Activated CD8-positive, alpha-beta T cell treated with anti-CD3 and anti-CD28 coated beads, Interleukin-2, amount 10 ng/mL, durations not matched to agents 7 days and 5 days (primary cell): ENCODE measurements around the gene KIAA0753. TPM values are rescaled to one million over a fixed set of nuclear protein-coding genes. Genes with fewer than 3 reads are reported as not detected.

Experiments
- ATAC-seq: fragments of 150-1000 bp; cut with Tn5 transposase; one replicate; pipeline ENCODE4 v1.10.0; 2021; ENCODE audit warnings: moderate library complexity
- CTCF ChIA-PET: fragments of 350-600 bp; sonication (Branson Sonifier 250); formaldehyde crosslinking; loops from one replicate; lab custom pipeline; 2021; ENCODE audit warnings: antibody characterized with exemption; lab: Charles Lee
- POLR2A ChIA-PET: fragments of 350-600 bp; sonication (Branson Sonifier 250); formaldehyde crosslinking; loops from one replicate; lab custom pipeline; 2021; ENCODE audit warnings: antibody characterized with exemption; lab: Charles Lee
- DNase-seq: peaks from one replicate; pipeline ENCODE4 v3.0.0-alpha.2; 2020
- H3K27ac Mint-ChIP-seq: one replicate; pipeline ENCODE4 v1.8.0; 2021; ENCODE audit warnings: mild to moderate bottlenecking, mixed read lengths
- H3K27me3 Mint-ChIP-seq: one replicate; pipeline ENCODE4 v1.8.0; 2021; ENCODE audit warnings: low read depth, mixed read lengths
- H3K36me3 Mint-ChIP-seq: one replicate; pipeline ENCODE4 v1.8.0; 2021; ENCODE audit warnings: low read depth, mixed read lengths
- H3K4me1 Mint-ChIP-seq: one replicate; pipeline ENCODE4 v1.8.0; 2021; ENCODE audit warnings: low read depth, mixed read lengths
- H3K4me3 Mint-ChIP-seq: one replicate; pipeline ENCODE4 v1.8.0; 2021; ENCODE audit warnings: mild to moderate bottlenecking, mixed read lengths
- H3K9me3 Mint-ChIP-seq: one replicate; pipeline ENCODE4 v1.8.0; 2022; ENCODE audit warnings: mixed read lengths; ENCODE audit not compliant: insufficient read depth
- total RNA-seq, 2 experiments: library from RNA; stranded (reverse); gene quantifications; one replicate each; pipeline ENCODE4 v1.2.3, GENCODE V29; 2021

KIAA0753 gene
- total RNA-seq, 2 experiments from 2014 or later, result 14.0 to 19.5 TPM

DNA sequence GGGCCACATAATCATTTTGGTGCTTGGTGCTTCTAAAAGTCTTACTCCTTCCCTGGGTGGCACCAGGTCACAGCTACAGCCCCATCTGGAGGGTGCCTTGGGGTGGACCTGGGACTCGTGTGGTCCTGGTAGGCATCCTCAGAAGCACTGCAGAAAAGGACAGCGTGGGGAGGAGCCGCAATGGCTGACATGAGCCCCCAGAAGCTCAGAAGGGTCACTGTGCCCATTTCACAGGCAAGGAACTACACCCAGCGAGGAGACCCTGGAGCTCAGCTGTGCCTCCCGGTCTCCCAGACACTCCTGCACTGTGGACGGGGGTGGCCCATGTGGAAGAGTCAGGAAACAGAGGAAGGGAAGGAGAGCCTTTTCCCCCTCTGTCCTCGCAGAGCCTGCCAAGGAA is 37.4 kb upstream of the KIAA0753 start:
- ATAC-seq (no peak), DNase-seq (no peak)
- no peak overlapping the region for H3K27ac Mint-ChIP-seq
- H3K27me3 Mint-ChIP-seq, result peaks cover 48% of the 10 kb centered on the region
- ChIA-PET CTCF (interaction anchor here (1.7 kb wide), 1 partner anchor 326 kb away, joined by 5 read pairs; no protein-coding TSS in a partner anchor), POLR2A (interaction anchor here (0.8 kb wide), 1 partner anchor 83 kb away, joined by 3 read pairs; no protein-coding TSS in a partner anchor)
- no peaks in the 10 kb centered on the region for H3K36me3 Mint-ChIP-seq
- peaks cover 14% of the 10 kb centered on the region for H3K4me1 Mint-ChIP-seq
- H3K9me3 Mint-ChIP-seq, result no peaks in the 10 kb centered on the region
- H3K4me3 Mint-ChIP-seq, result no peak overlapping the region

- DNase-seq, result peak; percentile 60
- ChIA-PET POLR2A (interaction anchor here (0.8 kb wide), 1 partner anchor 83 kb away, joined by 3 read pairs; no protein-coding TSS in a partner anchor), CTCF (interaction anchor here (1.7 to 2.2 kb wide), 2 partner anchors 10 to 327 kb away, joined by 5 read pairs; no protein-coding TSS in a partner anchor)
- H3K27me3 Mint-ChIP-seq, result peaks cover 45% of the 10 kb centered on the region
- H3K36me3 Mint-ChIP-seq, result no peaks in the 10 kb centered on the region
- H3K27ac Mint-ChIP-seq, result no peak overlapping the region
- H3K4me3 Mint-ChIP-seq, result no peak overlapping the region
- peaks cover 14% of the 10 kb centered on the region for H3K4me1 Mint-ChIP-seq
- ATAC-seq, result peak; percentile 71
- no peaks in the 10 kb centered on the region for H3K9me3 Mint-ChIP-seq
These were observed 36.8 kb upstream of the KIAA0753 start for GRCh38 chr17:6677158-6677831.

DNA sequence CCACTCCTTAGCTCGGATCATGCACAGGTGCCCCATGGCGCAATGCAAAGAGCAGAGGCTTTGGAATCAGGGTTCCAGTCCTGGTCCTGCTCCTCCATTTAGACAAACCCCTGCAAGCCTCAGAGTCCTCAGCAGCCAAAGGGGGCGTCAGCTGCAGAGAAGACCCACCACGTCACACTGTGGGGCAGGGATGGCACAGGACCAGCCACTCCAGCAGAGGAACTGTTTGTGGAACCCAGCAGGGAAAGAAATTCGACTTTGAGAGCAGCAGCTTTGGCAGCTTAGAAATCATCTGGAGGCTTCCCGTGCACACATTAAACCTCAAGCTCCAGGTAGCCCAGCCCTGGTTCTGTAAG is 36.3 kb upstream of the KIAA0753 start:
- Mint-ChIP-seq H3K27ac (no peak overlapping the region), H3K4me1 (peaks cover 14% of the 10 kb centered on the region), H3K27me3 (peaks cover 43% of the 10 kb centered on the region), H3K9me3 (no peaks in the 10 kb centered on the region), H3K36me3 (no peaks in the 10 kb centered on the region), H3K4me3 (no peak overlapping the region)
- POLR2A ChIA-PET, result no interaction called here
- ATAC-seq, result no peak
- DNase-seq, result no peak
- CTCF ChIA-PET, result interaction anchor here (1.7 to 2.2 kb wide), 2 partner anchors 10 to 327 kb away, joined by 5 read pairs; no protein-coding TSS in a partner anchor

- Mint-ChIP-seq H3K4me1 (peaks cover 14% of the 10 kb centered on the region), H3K27me3 (peaks cover 38% of the 10 kb centered on the region), H3K9me3 (no peaks in the 10 kb centered on the region), H3K36me3 (no peaks in the 10 kb centered on the region), H3K27ac (no peak overlapping the region), H3K4me3 (no peak overlapping the region)
- POLR2A ChIA-PET, result no interaction called here
- no peak for ATAC-seq
- CTCF ChIA-PET, result interaction anchor here (2.2 kb wide), 1 partner anchor 8 kb away, joined by 5 read pairs; no protein-coding TSS in a partner anchor
- DNase-seq, result no peak
These were observed 34.8 kb upstream of the KIAA0753 start for GRCh38 chr17:6675201-6675825.

- no peak for ATAC-seq
- ChIA-PET CTCF (no interaction called here), POLR2A (no interaction called here)
These were observed 34.1 kb upstream of the KIAA0753 start for GRCh38 chr17:6674586-6674985.

DNA sequence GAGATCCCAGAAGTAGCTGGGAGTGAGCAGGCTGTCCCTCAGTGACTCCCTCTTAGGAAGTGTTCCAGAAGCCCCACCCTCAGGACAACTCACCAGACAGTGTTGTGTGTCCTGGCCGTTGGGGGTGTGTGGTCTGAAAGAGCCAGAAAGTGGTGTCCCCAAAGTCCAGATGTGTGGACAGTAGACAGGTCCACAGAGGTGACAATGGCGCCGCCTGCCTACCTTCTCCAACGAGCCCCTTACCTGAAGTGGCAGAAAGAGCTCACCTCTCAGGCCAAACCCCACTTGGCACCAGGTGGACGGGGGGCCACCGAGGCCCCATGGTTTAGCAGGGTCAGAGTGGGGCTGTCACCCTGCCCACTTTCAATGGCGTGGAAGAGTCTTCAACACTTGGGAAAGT is 30.9 kb upstream of the KIAA0753 start:
- POLR2A ChIA-PET, result interaction anchor here (0.6 kb wide), 1 partner anchor 8 kb away, joined by 3 read pairs; no protein-coding TSS in a partner anchor

More at GRCh38 chr17:6674586-6674985, 34.1 kb upstream of the KIAA0753 start:
- H3K4me1 Mint-ChIP-seq, result peaks cover 14% of the 10 kb centered on the region
- H3K27me3 Mint-ChIP-seq, result peaks cover 32% of the 10 kb centered on the region
- H3K36me3 Mint-ChIP-seq, result no peaks in the 10 kb centered on the region
- DNase-seq, result no peak
- H3K9me3 Mint-ChIP-seq, result no peaks in the 10 kb centered on the region
- H3K27ac Mint-ChIP-seq, result no peak overlapping the region
- H3K4me3 Mint-ChIP-seq, result no peak overlapping the region

GRCh38 chr17:6670999-6671398 is 30.5 kb upstream of the KIAA0753 start:
- Mint-ChIP-seq H3K4me1 (peaks cover 3% of the 10 kb centered on the region), H3K27me3 (peaks cover 16% of the 10 kb centered on the region), H3K9me3 (no peaks in the 10 kb centered on the region), H3K27ac (no peak overlapping the region), H3K4me3 (no peak overlapping the region), H3K36me3 (no peaks in the 10 kb centered on the region)
- ChIA-PET POLR2A (no interaction called here), CTCF (interaction anchor here (0.6 to 1.0 kb wide), 3 partner anchors 9 to 198 kb away, joined by 3 read pairs; no protein-coding TSS in a partner anchor)
- ATAC-seq (no peak), DNase-seq (no peak)

More for the DNA sequence above, 30.9 kb upstream of the KIAA0753 start:
- Mint-ChIP-seq H3K4me1 (peaks cover 3% of the 10 kb centered on the region), H3K27me3 (peaks cover 19% of the 10 kb centered on the region), H3K4me3 (no peak overlapping the region), H3K9me3 (no peaks in the 10 kb centered on the region), H3K36me3 (no peaks in the 10 kb centered on the region), H3K27ac (no peak overlapping the region)
- ATAC-seq (no peak), DNase-seq (no peak)
- CTCF ChIA-PET, result interaction anchor here (0.6 to 1.0 kb wide), 2 partner anchors 9 to 172 kb away, joined by 3 read pairs; no protein-coding TSS in a partner anchor

GRCh38 chr17:6670571-6670970 is 30.1 kb upstream of the KIAA0753 start:
- H3K27me3 Mint-ChIP-seq, result peaks cover 11% of the 10 kb centered on the region
- H3K4me3 Mint-ChIP-seq, result no peak overlapping the region
- H3K4me1 Mint-ChIP-seq, result peaks cover 3% of the 10 kb centered on the region
- no peaks in the 10 kb centered on the region for H3K36me3 Mint-ChIP-seq
- no peak for ATAC-seq
- no peak for DNase-seq
- POLR2A ChIA-PET, result no interaction called here
- CTCF ChIA-PET, result interaction anchor here (1.0 kb wide), 1 partner anchor 198 kb away, joined by 3 read pairs; no protein-coding TSS in a partner anchor
- no peaks in the 10 kb centered on the region for H3K9me3 Mint-ChIP-seq
- H3K27ac Mint-ChIP-seq, result no peak overlapping the region

- no peaks in the 10 kb centered on the region for H3K36me3 Mint-ChIP-seq
- ATAC-seq (peak; percentile 42), DNase-seq (no peak)
- ChIA-PET CTCF (interaction anchor here (1.1 kb wide), 1 partner anchor 86 kb away, joined by 3 read pairs; the partner anchor contains the start of gene XAF1), POLR2A (no interaction called here)
- H3K4me3 Mint-ChIP-seq, result no peak overlapping the region
- H3K27ac Mint-ChIP-seq, result no peak overlapping the region
- H3K4me1 Mint-ChIP-seq, result peaks cover 3% of the 10 kb centered on the region
- no peaks in the 10 kb centered on the region for H3K9me3 Mint-ChIP-seq
- H3K27me3 Mint-ChIP-seq, result peaks cover 14% of the 10 kb centered on the region
These were observed 29.1 kb upstream of the KIAA0753 start for GRCh38 chr17:6669479-6670212.

GRCh38 chr17:6668727-6669425 is 28.4 kb upstream of the KIAA0753 start:
- H3K27me3 Mint-ChIP-seq, result peaks cover 12% of the 10 kb centered on the region
- ChIA-PET POLR2A (no interaction called here), CTCF (interaction anchor here (1.1 kb wide), 1 partner anchor 87 kb away, joined by 3 read pairs; the partner anchor contains the start of gene XAF1)
- H3K4me3 Mint-ChIP-seq, result no peak overlapping the region
- ATAC-seq (no peak), DNase-seq (no peak)
- no peak overlapping the region for H3K27ac Mint-ChIP-seq
- peaks cover 3% of the 10 kb centered on the region for H3K4me1 Mint-ChIP-seq
- H3K9me3 Mint-ChIP-seq, result no peaks in the 10 kb centered on the region
- no peaks in the 10 kb centered on the region for H3K36me3 Mint-ChIP-seq

DNA sequence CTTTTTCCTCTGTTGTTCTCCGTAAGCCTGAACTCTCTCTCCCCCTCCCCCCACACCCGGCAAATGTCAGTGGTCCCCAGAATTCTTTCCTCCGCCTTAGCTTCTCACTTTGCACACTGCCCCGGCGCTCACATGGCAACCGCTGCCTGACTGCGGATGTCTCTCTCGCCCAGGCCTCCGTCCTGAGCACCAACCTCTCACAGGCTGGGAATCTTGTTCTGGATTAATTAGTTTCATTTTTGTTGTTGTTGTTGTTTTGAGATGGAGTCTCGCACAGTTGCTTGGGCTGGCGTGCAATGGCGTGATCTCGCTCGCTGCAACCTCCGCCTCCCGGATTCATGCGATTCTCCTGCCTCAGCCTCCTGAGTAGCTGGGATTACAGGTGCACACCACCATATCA is 27.7 kb upstream of the KIAA0753 start:
- Mint-ChIP-seq H3K4me1 (peaks cover 3% of the 10 kb centered on the region), H3K36me3 (no peaks in the 10 kb centered on the region), H3K27ac (no peak overlapping the region), H3K9me3 (no peaks in the 10 kb centered on the region), H3K27me3 (peaks cover 11% of the 10 kb centered on the region), H3K4me3 (no peak overlapping the region)
- DNase-seq (no peak), ATAC-seq (no peak)
- ChIA-PET POLR2A (no interaction called here), CTCF (interaction anchor here (2.0 kb wide), 1 partner anchor 8 kb away, joined by 5 read pairs; no protein-coding TSS in a partner anchor)
